Amniotic stem cell (primary cell): ENCODE data around the gene SKAP1.
"Not testable (repeated sequence)": the region's sequence is repeated elsewhere in the genome, so short reads cannot be mapped to it uniquely, and the experiment has no call there.

Experiments used
- DNase-seq: peaks from one replicate; lab custom pipeline; 2025; lab: John Stamatoyannopoulos, UW

Gene SKAP1

GRCh38 chr17:48317732-48318131 lies 112.3 kb downstream of the SKAP1 start:
- DNase-seq: no peak

GRCh38 chr17:48314716-48315115 lies 115.3 kb downstream of the SKAP1 start:
- DNase-seq: no peak

DNA sequence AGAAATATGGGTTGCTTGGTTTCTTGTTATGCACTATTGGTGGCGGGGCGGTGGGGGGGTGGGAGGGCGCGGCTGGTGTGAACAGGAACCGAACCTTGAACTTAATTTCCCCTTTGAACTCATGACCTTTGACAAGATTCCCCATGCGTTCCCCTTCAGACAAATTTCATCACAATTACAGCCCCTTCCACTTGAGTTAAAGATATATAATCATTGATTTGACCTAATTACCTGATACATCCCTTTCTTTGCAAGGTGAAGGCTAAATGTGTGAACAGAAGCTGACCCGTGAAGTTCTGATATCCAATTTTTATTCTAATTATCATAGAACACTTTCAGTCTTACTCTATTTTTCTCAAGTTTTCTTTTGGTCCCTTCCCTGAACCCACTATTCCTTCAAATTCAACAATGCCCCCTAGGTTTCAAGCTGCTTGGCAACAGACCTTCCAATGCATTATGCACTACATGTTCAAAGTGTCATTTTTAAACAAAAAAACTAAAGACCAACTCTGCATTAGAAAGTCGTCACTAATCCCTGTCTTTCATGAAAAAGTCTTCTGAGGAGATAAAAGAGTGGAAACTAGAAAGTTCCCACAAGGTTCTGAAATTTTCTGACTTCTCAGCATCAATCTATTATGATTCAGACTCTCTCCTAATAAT lies 116.8 kb downstream of the SKAP1 start:
- DNase-seq: no peak

DNA sequence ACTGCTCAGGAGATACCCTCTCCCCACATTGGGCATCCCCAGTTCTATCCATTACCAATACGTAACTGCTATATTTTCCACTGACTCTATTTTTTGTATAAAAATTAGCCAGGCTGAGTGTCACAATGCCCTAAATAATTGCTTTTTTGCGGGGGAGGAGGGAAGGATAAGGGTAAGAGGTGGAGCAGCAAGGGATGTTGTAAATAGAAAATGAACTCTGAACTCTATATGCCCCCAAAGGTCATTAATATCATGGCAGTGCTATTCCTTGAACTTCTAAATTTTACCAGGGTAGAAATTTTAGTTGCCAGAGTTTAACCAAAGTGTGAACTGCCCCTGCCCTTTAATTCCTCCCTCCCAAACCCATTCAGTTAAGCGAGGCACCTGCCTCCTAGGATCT lies 118.7 kb downstream of the SKAP1 start:
- DNase-seq: no peak

DNA sequence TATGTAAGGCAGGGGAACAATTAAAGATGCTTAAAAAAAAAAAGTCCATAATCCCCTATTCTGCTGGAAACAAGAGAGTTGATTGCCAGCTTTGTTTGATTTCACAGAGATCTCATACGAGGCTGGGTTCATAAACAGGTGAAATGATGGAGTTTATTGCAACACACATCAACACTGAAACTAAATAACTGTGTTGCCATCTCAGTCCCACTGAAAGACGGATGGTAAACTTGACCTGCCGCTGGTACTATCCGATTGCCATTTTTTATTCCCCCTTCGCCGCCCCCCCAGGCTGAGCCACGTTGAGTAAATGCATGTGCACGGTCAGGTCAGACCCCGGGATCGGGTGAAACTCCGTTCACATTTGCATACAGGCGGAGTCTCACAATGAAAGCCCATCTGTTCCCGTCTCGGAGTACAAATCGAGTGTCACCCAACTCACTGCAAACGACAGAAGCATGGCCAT lies 119.2 kb downstream of the SKAP1 start:
- no peak for DNase-seq

GRCh38 chr17:48308581-48308980 lies 121.4 kb downstream of the SKAP1 start:
- DNase-seq: no peak

DNA sequence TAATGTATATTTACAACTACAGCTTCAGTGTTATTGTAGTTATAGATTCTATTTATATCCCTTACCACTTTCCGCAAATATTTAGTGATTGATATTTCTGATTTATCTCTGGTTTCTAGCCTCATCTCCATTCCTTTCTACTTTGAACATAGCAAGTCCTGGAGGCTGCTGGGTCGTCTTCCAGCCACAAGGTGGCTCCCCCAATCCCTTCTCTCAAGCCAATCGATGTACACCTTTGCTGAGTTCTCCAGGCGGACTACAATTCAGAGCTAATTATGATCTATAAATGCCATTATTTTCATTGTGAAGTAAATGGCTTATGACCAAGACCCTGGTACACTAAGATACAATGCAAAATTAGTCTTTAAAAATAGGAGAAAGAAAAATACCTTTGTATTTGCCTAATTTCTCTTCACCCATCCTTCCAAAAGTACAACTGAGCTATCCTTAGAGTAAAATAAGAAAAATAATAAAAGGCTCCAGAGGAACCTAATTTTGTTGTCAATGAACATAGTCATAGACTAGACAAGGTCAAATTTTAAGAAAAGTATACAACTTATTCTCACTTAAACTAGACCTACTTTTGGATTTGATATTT lies 122.1 kb downstream of the SKAP1 start:
- DNase-seq: no peak

GRCh38 chr17:48307255-48307654 lies 122.8 kb downstream of the SKAP1 start:
- DNase-seq: no peak

DNA sequence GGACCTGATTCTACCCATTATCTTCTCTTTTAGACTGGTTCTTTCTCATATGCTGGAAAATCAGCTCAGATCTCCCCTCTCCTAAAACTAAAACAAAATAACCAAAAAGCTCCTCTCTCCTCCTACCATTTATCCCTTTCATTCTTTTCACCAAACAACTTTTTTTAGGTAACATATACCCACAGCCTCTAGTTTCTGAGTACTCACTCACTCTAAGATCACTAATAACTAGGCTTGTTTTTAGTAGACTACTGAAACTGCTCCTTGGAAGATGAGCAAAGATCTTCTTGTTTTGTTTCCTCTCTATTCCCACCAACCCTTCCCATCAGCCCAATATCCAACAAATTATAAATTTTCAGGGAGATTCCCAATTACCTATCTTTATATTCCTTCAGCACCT lies 129.0 kb downstream of the SKAP1 start:
- DNase-seq: no peak

DNA sequence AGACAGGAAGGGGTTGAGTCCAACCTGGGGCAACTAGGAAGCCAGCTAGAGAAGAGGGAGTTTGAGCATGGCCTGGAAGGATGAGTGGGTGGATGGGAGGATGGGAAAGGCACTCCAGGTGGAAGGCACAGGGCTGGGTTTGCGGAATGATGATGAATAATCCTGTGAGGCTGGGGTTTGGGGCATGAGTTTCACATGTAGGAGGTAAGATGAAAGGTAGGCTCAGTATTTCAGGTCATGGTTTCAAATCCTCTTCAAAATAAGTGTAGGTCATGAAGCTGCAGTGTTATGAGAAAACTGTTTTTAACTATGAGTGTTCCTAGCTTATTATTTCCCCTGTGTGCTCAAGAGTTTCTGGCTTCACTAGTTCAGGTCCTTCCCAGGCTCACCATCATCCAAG lies 130.3 kb downstream of the SKAP1 start:
- DNase-seq: no peak

DNA sequence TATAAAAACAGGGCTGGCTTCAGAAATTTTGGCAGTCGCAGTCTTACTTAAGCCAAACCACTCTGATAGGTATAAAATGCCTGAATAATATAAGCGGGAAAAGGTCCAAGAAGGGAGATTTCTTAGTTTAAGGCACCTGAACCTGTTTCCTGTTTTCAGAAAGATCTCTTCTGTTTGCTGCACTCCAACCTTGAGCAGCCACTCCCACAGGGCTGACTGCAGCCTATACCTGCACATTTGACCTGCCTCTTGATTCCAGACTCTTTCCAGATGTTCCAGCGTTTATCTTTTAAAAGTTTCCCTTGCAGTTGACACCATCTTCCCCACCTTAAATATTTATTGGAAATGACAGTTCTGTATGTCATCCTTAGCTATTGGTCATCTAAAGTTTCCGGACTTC lies 132.2 kb downstream of the SKAP1 start:
- no peak for DNase-seq

DNA sequence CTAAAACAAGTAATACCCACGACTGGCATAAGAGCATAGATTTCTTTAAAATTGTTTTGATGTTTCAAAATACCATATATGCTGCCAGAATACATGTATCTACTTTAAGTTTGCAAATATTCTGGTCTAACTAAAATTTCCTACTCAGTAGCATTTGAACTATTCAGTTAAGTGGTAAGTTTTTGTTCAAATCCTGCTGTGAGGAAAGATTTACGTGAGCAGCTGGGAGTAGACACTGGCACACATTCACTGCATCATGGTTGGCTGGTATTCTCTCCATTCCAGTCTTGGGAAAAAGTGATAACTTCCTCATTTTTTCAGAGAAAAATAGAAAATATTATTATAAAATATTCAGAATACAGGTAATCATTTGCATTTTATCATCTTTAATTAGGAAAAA lies 133.6 kb downstream of the SKAP1 start:
- DNase-seq: no peak

GRCh38 chr17:48295362-48296288 lies 134.4 kb downstream of the SKAP1 start:
- no peak for DNase-seq

DNA sequence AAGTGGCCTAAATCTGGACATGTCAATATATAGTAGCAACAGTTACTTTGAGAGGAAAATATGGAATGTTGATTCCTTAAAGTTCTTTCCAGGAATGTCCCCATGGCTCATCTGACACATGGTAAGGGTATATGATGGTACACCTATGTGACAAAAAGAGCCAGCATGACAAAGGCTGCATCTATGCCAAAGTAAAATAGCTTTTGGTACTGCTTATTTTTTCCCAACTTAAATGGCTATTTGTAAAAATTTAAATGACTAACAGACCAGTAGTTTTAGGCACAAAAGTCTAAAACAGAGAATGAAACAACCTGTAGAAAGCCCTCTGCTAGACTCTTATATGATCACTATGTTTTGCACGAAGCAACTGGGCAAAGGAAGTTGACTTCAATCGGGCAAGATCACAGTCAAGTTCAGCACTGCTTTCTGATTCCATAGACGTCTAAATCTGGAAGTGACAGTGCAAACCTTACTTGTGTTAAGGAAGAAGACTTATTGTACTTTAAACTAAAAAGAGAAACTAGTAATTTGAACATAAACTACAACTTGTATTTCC lies 135.1 kb downstream of the SKAP1 start:
- DNase-seq: no peak

- no peak for DNase-seq
These were observed 135.8 kb downstream of the SKAP1 start for GRCh38 chr17:48294020-48294805.

DNA sequence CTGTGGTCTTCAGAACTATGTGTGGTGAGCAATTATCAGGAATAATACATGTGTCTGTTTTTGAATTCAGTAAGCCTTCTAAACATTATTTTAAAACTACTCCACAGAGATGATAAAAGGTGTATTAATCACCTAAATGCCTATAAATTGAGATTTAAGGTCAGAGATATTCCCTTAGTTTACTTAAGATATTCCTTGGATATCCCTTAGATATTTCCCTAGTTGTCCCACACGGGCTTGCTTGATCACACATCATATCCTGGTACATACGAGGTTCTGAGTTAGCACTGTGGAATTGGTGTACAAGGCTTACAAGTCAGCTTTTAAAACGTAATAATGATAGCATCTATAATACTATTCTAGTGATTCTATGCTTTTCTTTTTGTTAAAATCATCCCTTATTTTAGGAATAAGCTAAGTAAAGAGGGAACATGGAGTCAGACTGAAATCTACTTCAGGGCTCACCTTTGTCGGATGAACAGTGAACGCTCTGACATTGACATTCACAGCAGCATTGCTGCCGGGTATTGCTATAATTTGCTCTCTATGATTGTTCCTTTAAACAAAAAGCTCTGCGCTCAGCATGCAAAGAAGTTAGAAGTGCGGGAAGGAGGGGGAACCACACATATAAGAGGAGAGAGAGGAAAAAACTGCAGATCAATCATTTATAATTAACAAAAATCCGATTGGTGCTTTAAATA lies 136.5 kb downstream of the SKAP1 start:
- no peak for DNase-seq

DNA sequence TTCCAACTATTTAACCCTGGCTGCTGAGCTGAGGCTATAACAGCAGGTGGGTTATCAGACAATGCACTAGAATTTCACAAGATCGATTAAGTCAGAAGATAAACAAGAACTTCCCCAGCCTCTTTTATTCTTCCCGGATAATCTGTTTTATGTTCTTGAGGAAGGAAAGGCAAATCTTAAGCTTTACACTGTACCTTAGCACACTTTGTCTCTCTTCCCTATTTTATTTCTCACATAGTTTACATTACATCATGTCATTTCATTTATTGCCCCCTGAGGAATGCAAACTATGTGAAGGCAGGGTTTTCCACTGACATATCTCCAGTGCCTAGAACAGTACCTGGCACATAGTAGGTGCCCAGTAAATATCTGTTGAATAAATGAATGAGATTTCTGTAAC lies 139.6 kb downstream of the SKAP1 start:
- no peak for DNase-seq

- not testable (repeated sequence) for DNase-seq
These were observed 143.1 kb downstream of the SKAP1 start for GRCh38 chr17:48286917-48287316.

GRCh38 chr17:48285614-48286013 lies 144.4 kb downstream of the SKAP1 start:
- DNase-seq: no peak

GRCh38 chr17:48283907-48284306 lies 146.1 kb downstream of the SKAP1 start:
- DNase-seq: no peak

DNA sequence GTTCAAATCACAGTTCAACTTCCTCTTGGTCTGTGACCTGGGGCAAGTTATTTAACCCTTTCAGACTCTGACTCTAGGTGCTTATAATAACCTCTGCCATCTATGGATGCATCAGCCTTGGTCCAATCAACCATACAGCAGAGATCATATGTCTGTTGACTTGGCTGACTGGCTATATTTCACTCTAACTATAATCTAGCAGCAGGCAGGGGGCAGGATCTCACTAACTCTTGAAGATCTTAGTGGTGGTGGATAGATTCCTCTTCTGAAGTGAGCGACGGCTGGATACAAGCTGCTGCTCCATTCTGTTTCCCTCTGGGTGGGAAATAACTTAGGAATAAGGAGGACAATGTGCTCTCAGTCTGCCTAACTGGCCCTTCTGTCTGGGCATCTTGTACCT lies 146.6 kb downstream of the SKAP1 start:
- no peak for DNase-seq
